Epithelial cell of esophagus (primary cell): ENCODE data around the gene RUNX1.

ENCODE experiments used
- DNase-seq: peaks from one replicate; pipeline ENCODE4 v3.0.0; 2010; ENCODE audit warnings: low read depth
- H3K4me3 ChIP-seq: 2 replicates; pipeline ENCODE4 v1.5.1; 2011; ENCODE audit warnings: mild to moderate bottlenecking, low read length, control low read depth
- CTCF ChIP-seq: IDR thresholded peaks from 2 replicates; pipeline ENCODE4 v1.5.1; 2011; ENCODE audit warnings: low read depth, mild to moderate bottlenecking, low read length, control low read depth, inconsistent platforms; ENCODE audit not compliant: insufficient read depth; ENCODE audit errors: missing control alignments

Gene RUNX1

GRCh38 chr21:35063428-35064172, 14.5 kb upstream of the RUNX1 start:
- H3K4me3 ChIP-seq: no peak overlapping the region
- DNase-seq: peak; percentile 93
- TF ChIP-seq CTCF: no peak

- DNase-seq: no peak
- TF ChIP-seq CTCF: no peak
- no peak overlapping the region for H3K4me3 ChIP-seq
Observed at GRCh38 chr21:35062016-35062415, 12.9 kb upstream of the RUNX1 start.

GRCh38 chr21:35059742-35060141, 10.6 kb upstream of the RUNX1 start:
- TF ChIP-seq CTCF: no peak
- DNase-seq: no peak
- no peak overlapping the region for H3K4me3 ChIP-seq

GRCh38 chr21:35058058-35058457, 9.0 kb upstream of the RUNX1 start:
- no peak for DNase-seq
- no peak for TF ChIP-seq CTCF
- H3K4me3 ChIP-seq: no peak overlapping the region

GRCh38 chr21:35057428-35057827, 8.3 kb upstream of the RUNX1 start:
- no peak overlapping the region for H3K4me3 ChIP-seq
- DNase-seq: no peak
- no peak for TF ChIP-seq CTCF

- no peak for DNase-seq
- TF ChIP-seq CTCF: no peak
- H3K4me3 ChIP-seq: no peak overlapping the region
Observed at GRCh38 chr21:35053356-35054096, 4.4 kb upstream of the RUNX1 start.

GRCh38 chr21:35052801-35053200, 3.7 kb upstream of the RUNX1 start:
- DNase-seq: no peak
- no peak for TF ChIP-seq CTCF
- H3K4me3 ChIP-seq: no peak overlapping the region
